Measurements from ENCODE around the gene MRPL49.

DNA sequence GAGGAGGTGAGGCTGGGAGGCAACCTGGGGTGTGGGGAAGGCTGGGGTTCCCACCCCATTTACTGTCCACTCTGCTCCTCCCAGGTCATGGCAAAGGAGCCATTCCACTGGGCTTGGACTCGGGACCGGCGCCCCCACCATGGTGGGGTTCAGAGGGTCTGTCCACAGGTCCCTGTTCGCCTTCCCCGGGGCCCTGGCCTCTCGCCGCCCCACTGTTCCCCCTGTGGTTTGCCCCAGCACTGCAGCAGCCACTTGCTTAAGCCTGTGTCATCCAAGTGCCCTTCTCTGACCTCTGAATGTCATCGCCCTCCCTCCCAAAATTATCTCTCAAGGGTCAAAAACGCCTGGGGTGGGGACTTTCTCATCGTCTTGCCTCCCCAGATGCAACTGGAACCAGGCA is 50.5 kb downstream of the MRPL49 start:
- TF ChIP-seq, protein P1, sequence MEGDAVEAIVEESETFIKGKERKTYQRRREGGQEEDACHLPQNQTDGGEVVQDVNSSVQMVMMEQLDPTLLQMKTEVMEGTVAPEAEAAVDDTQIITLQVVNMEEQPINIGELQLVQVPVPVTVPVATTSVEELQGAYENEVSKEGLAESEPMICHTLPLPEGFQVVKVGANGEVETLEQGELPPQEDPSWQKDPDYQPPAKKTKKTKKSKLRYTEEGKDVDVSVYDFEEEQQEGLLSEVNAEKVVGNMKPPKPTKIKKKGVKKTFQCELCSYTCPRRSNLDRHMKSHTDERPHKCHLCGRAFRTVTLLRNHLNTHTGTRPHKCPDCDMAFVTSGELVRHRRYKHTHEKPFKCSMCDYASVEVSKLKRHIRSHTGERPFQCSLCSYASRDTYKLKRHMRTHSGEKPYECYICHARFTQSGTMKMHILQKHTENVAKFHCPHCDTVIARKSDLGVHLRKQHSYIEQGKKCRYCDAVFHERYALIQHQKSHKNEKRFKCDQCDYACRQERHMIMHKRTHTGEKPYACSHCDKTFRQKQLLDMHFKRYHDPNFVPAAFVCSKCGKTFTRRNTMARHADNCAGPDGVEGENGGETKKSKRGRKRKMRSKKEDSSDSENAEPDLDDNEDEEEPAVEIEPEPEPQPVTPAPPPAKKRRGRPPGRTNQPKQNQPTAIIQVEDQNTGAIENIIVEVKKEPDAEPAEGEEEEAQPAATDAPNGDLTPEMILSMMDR (IDR thresholded peaks at IDR 0.05), result no peak
- TF ChIP-seq FOXP1 (CRISPR knock-in tag; IDR thresholded peaks at IDR 0.05; ENCODE audit: borderline replicate concordance), result no peak
- TF ChIP-seq, protein P2, sequence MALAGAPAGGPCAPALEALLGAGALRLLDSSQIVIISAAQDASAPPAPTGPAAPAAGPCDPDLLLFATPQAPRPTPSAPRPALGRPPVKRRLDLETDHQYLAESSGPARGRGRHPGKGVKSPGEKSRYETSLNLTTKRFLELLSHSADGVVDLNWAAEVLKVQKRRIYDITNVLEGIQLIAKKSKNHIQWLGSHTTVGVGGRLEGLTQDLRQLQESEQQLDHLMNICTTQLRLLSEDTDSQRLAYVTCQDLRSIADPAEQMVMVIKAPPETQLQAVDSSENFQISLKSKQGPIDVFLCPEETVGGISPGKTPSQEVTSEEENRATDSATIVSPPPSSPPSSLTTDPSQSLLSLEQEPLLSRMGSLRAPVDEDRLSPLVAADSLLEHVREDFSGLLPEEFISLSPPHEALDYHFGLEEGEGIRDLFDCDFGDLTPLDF (CRISPR knock-in tag; IDR thresholded peaks at IDR 0.05), result no peak
- no peak for TF ChIP-seq TEAD1 (CRISPR knock-in tag; IDR thresholded peaks at IDR 0.05)
- TF ChIP-seq, protein P3, sequence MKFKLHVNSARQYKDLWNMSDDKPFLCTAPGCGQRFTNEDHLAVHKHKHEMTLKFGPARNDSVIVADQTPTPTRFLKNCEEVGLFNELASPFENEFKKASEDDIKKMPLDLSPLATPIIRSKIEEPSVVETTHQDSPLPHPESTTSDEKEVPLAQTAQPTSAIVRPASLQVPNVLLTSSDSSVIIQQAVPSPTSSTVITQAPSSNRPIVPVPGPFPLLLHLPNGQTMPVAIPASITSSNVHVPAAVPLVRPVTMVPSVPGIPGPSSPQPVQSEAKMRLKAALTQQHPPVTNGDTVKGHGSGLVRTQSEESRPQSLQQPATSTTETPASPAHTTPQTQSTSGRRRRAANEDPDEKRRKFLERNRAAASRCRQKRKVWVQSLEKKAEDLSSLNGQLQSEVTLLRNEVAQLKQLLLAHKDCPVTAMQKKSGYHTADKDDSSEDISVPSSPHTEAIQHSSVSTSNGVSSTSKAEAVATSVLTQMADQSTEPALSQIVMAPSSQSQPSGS (CRISPR knock-in tag; IDR thresholded peaks at IDR 0.05; ENCODE audit: borderline replicate concordance, low read depth), result no peak
- TF ChIP-seq, protein P4, sequence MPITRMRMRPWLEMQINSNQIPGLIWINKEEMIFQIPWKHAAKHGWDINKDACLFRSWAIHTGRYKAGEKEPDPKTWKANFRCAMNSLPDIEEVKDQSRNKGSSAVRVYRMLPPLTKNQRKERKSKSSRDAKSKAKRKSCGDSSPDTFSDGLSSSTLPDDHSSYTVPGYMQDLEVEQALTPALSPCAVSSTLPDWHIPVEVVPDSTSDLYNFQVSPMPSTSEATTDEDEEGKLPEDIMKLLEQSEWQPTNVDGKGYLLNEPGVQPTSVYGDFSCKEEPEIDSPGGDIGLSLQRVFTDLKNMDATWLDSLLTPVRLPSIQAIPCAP (CRISPR knock-in tag; IDR thresholded peaks at IDR 0.05), result no peak
- TF ChIP-seq SMAD3 (CRISPR knock-in tag; IDR thresholded peaks at IDR 0.05; ENCODE audit: borderline replicate concordance), result no peak
- TF ChIP-seq ETV6 (CRISPR knock-in tag; IDR thresholded peaks at IDR 0.05), result no peak
- TF ChIP-seq, protein P5, sequence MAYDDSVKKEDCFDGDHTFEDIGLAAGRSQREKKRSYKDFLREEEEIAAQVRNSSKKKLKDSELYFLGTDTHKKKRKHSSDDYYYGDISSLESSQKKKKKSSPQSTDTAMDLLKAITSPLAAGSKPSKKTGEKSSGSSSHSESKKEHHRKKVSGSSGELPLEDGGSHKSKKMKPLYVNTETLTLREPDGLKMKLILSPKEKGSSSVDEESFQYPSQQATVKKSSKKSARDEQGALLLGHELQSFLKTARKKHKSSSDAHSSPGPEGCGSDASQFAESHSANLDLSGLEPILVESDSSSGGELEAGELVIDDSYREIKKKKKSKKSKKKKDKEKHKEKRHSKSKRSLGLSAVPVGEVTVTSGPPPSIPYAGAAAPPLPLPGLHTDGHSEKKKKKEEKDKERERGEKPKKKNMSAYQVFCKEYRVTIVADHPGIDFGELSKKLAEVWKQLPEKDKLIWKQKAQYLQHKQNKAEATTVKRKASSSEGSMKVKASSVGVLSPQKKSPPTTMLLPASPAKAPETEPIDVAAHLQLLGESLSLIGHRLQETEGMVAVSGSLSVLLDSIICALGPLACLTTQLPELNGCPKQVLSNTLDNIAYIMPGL (CRISPR knock-in tag; IDR thresholded peaks at IDR 0.05), result no peak
- TF ChIP-seq GABPB1 (CRISPR knock-in tag; IDR thresholded peaks at IDR 0.05), result no peak

Measured in WTC11 (cell line).